Mesenchymal stem cell (in vitro differentiated cells and primary cell): ENCODE measurements around the gene MIER2.

Experiments used
- DNase-seq: peaks from one replicate; pipeline ENCODE4 v3.0.0-alpha.2; 2013
- H2AFZ ChIP-seq: one replicate; pipeline ENCODE4 v1.6.1; 2013; ENCODE audit warnings: low read depth, mild to moderate bottlenecking, control low read depth, inconsistent platforms, low read length, moderate library complexity
- H2AK5ac ChIP-seq: 2 replicates; pipeline ENCODE4 v1.6.1; 2013; ENCODE audit warnings: low read length, moderate library complexity, mild to moderate bottlenecking, inconsistent platforms; ENCODE audit not compliant: severe bottlenecking
- H2BK120ac ChIP-seq: one replicate; pipeline ENCODE4 v1.6.1; 2013; ENCODE audit warnings: low read depth, mild to moderate bottlenecking, inconsistent platforms, low read length, moderate library complexity
- H2BK12ac ChIP-seq, 2 experiments: one replicate each; pipeline ENCODE4 v1.6.1; 2013; ENCODE audit warnings: inconsistent platforms in 2 of 2, low read length in 2 of 2, mild to moderate bottlenecking in 2 of 2, moderate library complexity in 2 of 2, control low read depth in 1 of 2
- H2BK15ac ChIP-seq: one replicate; pipeline ENCODE4 v1.6.1; 2013; ENCODE audit warnings: mild to moderate bottlenecking, low read depth, inconsistent platforms; ENCODE audit not compliant: poor library complexity, severe bottlenecking
- H2BK5ac ChIP-seq: 2 replicates; pipeline ENCODE4 v1.6.1; 2013; ENCODE audit warnings: low read depth, mild to moderate bottlenecking, low read length, control low read depth, inconsistent platforms; ENCODE audit not compliant: poor library complexity, severe bottlenecking
- H3K14ac ChIP-seq, 2 experiments: one replicate each; pipeline ENCODE4 v1.6.1; 2013; ENCODE audit warnings: inconsistent platforms in 2 of 2, low read length in 2 of 2, control low read depth in 1 of 2, mild to moderate bottlenecking in 1 of 2, moderate library complexity in 1 of 2
- H3K18ac ChIP-seq, 2 experiments: one replicate each; pipeline ENCODE4 v1.6.1; 2013; ENCODE audit warnings: inconsistent platforms in 2 of 2, low read length in 2 of 2, control low read depth in 1 of 2, low read depth in 1 of 2, mild to moderate bottlenecking in 1 of 2
- H3K23ac ChIP-seq, 2 experiments: one replicate each; pipeline ENCODE4 v1.6.1; 2013; ENCODE audit warnings: inconsistent platforms in 2 of 2, low read length in 2 of 2, mild to moderate bottlenecking in 2 of 2, moderate library complexity in 2 of 2, control low read depth in 1 of 2
- H3K27ac ChIP-seq: 2 replicates; pipeline ENCODE4 v1.5.1; 2013; ENCODE audit warnings: mild to moderate bottlenecking, moderate library complexity, low read length, control low read depth, inconsistent platforms; ENCODE audit not compliant: poor library complexity, severe bottlenecking
- H3K27me3 ChIP-seq, 2 experiments: 2 replicates each; pipeline versions ENCODE4 v1.6.1 to v1.7.0; 2013; ENCODE audit warnings: low read length in 2 of 2, mild to moderate bottlenecking in 2 of 2, moderate library complexity in 2 of 2, control low read depth in 1 of 2, inconsistent platforms in 1 of 2; ENCODE audit not compliant: control insufficient read depth in 1 of 2, insufficient read depth in 1 of 2
- H3K36me3 ChIP-seq, 2 experiments: 2 replicates each; pipeline versions ENCODE4 v1.6.1 to v1.7.0; 2013; ENCODE audit warnings: low read length in 2 of 2, control low read depth in 1 of 2, inconsistent platforms in 1 of 2, low read depth in 1 of 2, mild to moderate bottlenecking in 1 of 2; ENCODE audit not compliant: insufficient read depth in 2 of 2, control insufficient read depth in 1 of 2
- H3K4ac ChIP-seq, 2 experiments: one replicate each; pipeline ENCODE4 v1.6.1; 2013; ENCODE audit warnings: inconsistent platforms in 2 of 2, low read length in 2 of 2, mild to moderate bottlenecking in 2 of 2, moderate library complexity in 2 of 2, control low read depth in 1 of 2, low read depth in 1 of 2
- H3K4me1 ChIP-seq: 2 replicates; pipeline ENCODE4 v1.6.1; 2013; ENCODE audit warnings: low read depth, low read length, control low read depth; ENCODE audit not compliant: control insufficient read depth, insufficient read depth
- H3K4me2 ChIP-seq: 2 replicates; pipeline ENCODE4 v1.6.1; 2013; ENCODE audit warnings: low read length, mild to moderate bottlenecking, inconsistent platforms; ENCODE audit not compliant: poor library complexity, severe bottlenecking
- H3K4me3 ChIP-seq, 2 experiments: 2 replicates each; pipeline versions ENCODE4 v1.5.1 to v1.7.0; 2013; ENCODE audit warnings: low read length in 2 of 2, mild to moderate bottlenecking in 2 of 2, control low read depth in 1 of 2, low read depth in 1 of 2; ENCODE audit not compliant: insufficient read depth in 1 of 2
- H3K79me1 ChIP-seq: replicated peaks from 2 replicates; pipeline ENCODE4 v1.6.1; 2013; ENCODE audit warnings: mild to moderate bottlenecking, control low read depth, low read length, inconsistent platforms; ENCODE audit not compliant: poor library complexity, severe bottlenecking
- H3K9ac ChIP-seq: 2 replicates; pipeline ENCODE4 v1.7.0; 2013; ENCODE audit warnings: mild to moderate bottlenecking, low read length, moderate library complexity
- H3K9me3 ChIP-seq: 2 replicates; pipeline ENCODE4 v1.7.0; 2013; ENCODE audit warnings: mild to moderate bottlenecking, low read length; ENCODE audit not compliant: control insufficient read depth
- H4K8ac ChIP-seq: one replicate; pipeline ENCODE4 v1.6.1; 2013; ENCODE audit warnings: inconsistent platforms, mild to moderate bottlenecking, low read length, moderate library complexity
- H4K91ac ChIP-seq: one replicate; pipeline ENCODE4 v1.6.1; 2013; ENCODE audit warnings: mild to moderate bottlenecking, low read length, inconsistent platforms
- WGBS: methylation state at CpG from one replicate; pipeline ENCODE4 v1.1.7; 2013; ENCODE audit warnings: mixed read lengths; 5-methylcytosine and 5-hydroxymethylcytosine counted together

Gene MIER2

GRCh38 chr19:277581-278165, 66.9 kb downstream of the MIER2 start:
- peaks cover 0 to 15% of the 10 kb centered on the region in 2 experiments for H3K36me3 ChIP-seq
- H4K8ac ChIP-seq = no peak overlapping the region
- no peak overlapping the region for H2BK120ac ChIP-seq
- H3K27ac ChIP-seq = no peak overlapping the region
- no peak overlapping the region for H3K23ac ChIP-seq
- no peak overlapping the region for H3K9ac ChIP-seq
- H3K4me1 ChIP-seq = peaks cover 1% of the 10 kb centered on the region
- H3K4me3 ChIP-seq = no peak overlapping the region
- H2BK12ac ChIP-seq = no peak overlapping the region
- no peak overlapping the region for H2AK5ac ChIP-seq
- no peak overlapping the region for H3K4ac ChIP-seq
- no peak overlapping the region for H2BK5ac ChIP-seq
- no peak overlapping the region for H3K18ac ChIP-seq
- H2BK15ac ChIP-seq = no peak overlapping the region
- H3K79me1 ChIP-seq = no peaks in the 10 kb centered on the region
- no peak overlapping the region for H4K91ac ChIP-seq
- DNase-seq = peak; percentile 34
- peaks cover 13 to 48% of the 10 kb centered on the region in 2 experiments for H3K27me3 ChIP-seq
- no peak overlapping the region for H3K4me2 ChIP-seq
- H2AFZ ChIP-seq = no peak overlapping the region
- H3K9me3 ChIP-seq = no peaks in the 10 kb centered on the region
- H3K14ac ChIP-seq = no peak overlapping the region
- 50% methylated on average over 21 of the region's 21 CpGs for WGBS

DNA sequence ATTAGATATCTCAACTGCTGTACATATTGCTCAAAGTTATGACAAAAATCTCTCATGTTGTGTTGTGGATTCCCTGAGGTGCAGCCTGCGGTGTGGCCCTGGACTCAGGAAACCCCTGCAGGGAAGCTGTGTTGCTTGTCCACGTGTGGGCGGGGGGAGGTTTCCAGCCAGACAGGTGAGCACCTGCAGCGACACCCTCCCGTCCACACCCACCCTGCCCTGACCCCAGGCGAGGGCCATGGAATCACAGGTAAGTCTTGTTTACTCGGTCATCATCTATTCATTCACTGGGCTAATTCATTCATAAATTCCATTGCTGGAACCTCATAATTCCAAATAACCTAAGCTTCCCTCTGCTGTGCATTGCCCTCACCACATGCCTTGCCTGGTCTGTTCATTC, 67.5 kb downstream of the MIER2 start:
- Histone ChIP-seq H3K4me2 (no peak overlapping the region), H3K4me3 (no peak overlapping the region), H3K27ac (no peak overlapping the region), H3K9me3 (no peaks in the 10 kb centered on the region), H2AFZ (no peak overlapping the region), H2BK12ac (no peak overlapping the region), H3K4me1 (peaks cover 1% of the 10 kb centered on the region), H4K91ac (no peak overlapping the region), H3K36me3 (peaks cover 0 to 15% of the 10 kb centered on the region in 2 experiments), H3K9ac (no peak overlapping the region), H3K4ac (no peak overlapping the region), H3K27me3 (peaks cover 13 to 48% of the 10 kb centered on the region in 2 experiments), H2BK120ac (no peak overlapping the region), H3K14ac (no peak overlapping the region), H3K23ac (no peak overlapping the region), H3K79me1 (no peaks in the 10 kb centered on the region), H2AK5ac (no peak overlapping the region), H4K8ac (no peak overlapping the region), H3K18ac (no peak overlapping the region), H2BK15ac (no peak overlapping the region), H2BK5ac (no peak overlapping the region)
- WGBS = 73% methylated on average over 7 of the region's 7 CpGs
- no peak for DNase-seq

- Histone ChIP-seq H3K4me1 (peaks cover 1% of the 10 kb centered on the region), H2BK5ac (no peak overlapping the region)
- WGBS = 91% methylated on average over 14 of the region's 19 CpGs
These were observed 68.5 kb downstream of the MIER2 start for GRCh38 chr19:275958-276646.

GRCh38 chr19:275000-275399, 69.6 kb downstream of the MIER2 start:
- no peak overlapping the region for H3K4me3 ChIP-seq
- H3K36me3 ChIP-seq = peaks cover 0 to 6% of the 10 kb centered on the region in 2 experiments
- no peak overlapping the region for H3K23ac ChIP-seq
- H3K18ac ChIP-seq = no peak overlapping the region
- no peak overlapping the region for H3K14ac ChIP-seq
- no peak overlapping the region for H2AFZ ChIP-seq
- peaks cover 1% of the 10 kb centered on the region for H3K4me1 ChIP-seq
- no peaks in the 10 kb centered on the region for H3K9me3 ChIP-seq
- DNase-seq = no peak
- H3K79me1 ChIP-seq = no peaks in the 10 kb centered on the region
- 90% methylated on average over 9 of the region's 9 CpGs for WGBS
- H4K91ac ChIP-seq = no peak overlapping the region
- H4K8ac ChIP-seq = no peak overlapping the region
- no peak overlapping the region for H2BK12ac ChIP-seq
- H3K9ac ChIP-seq = no peak overlapping the region
- H3K4ac ChIP-seq = no peak overlapping the region
- no peak overlapping the region for H2BK120ac ChIP-seq
- no peak overlapping the region for H2BK5ac ChIP-seq
- no peak overlapping the region for H3K4me2 ChIP-seq
- no peak overlapping the region for H3K27ac ChIP-seq
- H2AK5ac ChIP-seq = no peak overlapping the region
- H3K27me3 ChIP-seq = peaks cover 13 to 42% of the 10 kb centered on the region in 2 experiments
- H2BK15ac ChIP-seq = no peak overlapping the region

More at GRCh38 chr19:275958-276646, 68.5 kb downstream of the MIER2 start:
- H3K9ac ChIP-seq = no peak overlapping the region
- no peaks in the 10 kb centered on the region for H3K79me1 ChIP-seq
- no peak overlapping the region for H3K18ac ChIP-seq
- no peak overlapping the region for H3K4me3 ChIP-seq
- H3K27ac ChIP-seq = no peak overlapping the region
- H4K8ac ChIP-seq = no peak overlapping the region
- peaks cover 0 to 8% of the 10 kb centered on the region in 2 experiments for H3K36me3 ChIP-seq
- no peak overlapping the region for H3K4ac ChIP-seq
- no peak overlapping the region for H2AFZ ChIP-seq
- no peak overlapping the region for H4K91ac ChIP-seq
- H3K4me2 ChIP-seq = no peak overlapping the region
- H3K9me3 ChIP-seq = no peaks in the 10 kb centered on the region
- DNase-seq = no peak
- H3K14ac ChIP-seq = no peak overlapping the region
- H2BK12ac ChIP-seq = no peak overlapping the region
- H3K23ac ChIP-seq = no peak overlapping the region
- no peak overlapping the region for H2BK15ac ChIP-seq
- H2AK5ac ChIP-seq = no peak overlapping the region
- H2BK120ac ChIP-seq = no peak overlapping the region
- peaks cover 13 to 52% of the 10 kb centered on the region in 2 experiments for H3K27me3 ChIP-seq
